Activated CD8-positive, alpha-beta T cell treated with anti-CD3 and anti-CD28 coated beads for 36 hours (primary cell): ENCODE results near the gene CCDC30. TPM values are rescaled to one million over a fixed set of nuclear protein-coding genes. Genes with fewer than 3 reads are reported as not detected.
"Not testable (repeated sequence)": the region's sequence is repeated elsewhere in the genome, so short reads cannot be mapped to it uniquely, and the experiment has no call there.

ENCODE experiments used
- ATAC-seq: fragments of 200-7000 bp; cut with Tn5 transposase; one replicate; pipeline ENCODE4 v1.10.0; 2021; ENCODE audit warnings: mild to moderate bottlenecking, moderate library complexity
- CTCF ChIA-PET: fragments of 350-600 bp; sonication (Branson Sonifier 250); formaldehyde crosslinking; loops from one replicate; lab custom pipeline; 2021; ENCODE audit warnings: antibody characterized with exemption; lab: Charles Lee
- POLR2A ChIA-PET: fragments of 350-600 bp; sonication (Branson Sonifier 250); formaldehyde crosslinking; loops from one replicate; lab custom pipeline; 2021; ENCODE audit warnings: antibody characterized with exemption; lab: Charles Lee
- DNase-seq: peaks from one replicate; pipeline ENCODE4 v3.0.0-alpha.2; 2020
- H3K27ac Mint-ChIP-seq: one replicate; pipeline ENCODE4 v1.8.0; 2021; ENCODE audit warnings: mild to moderate bottlenecking, mixed read lengths
- H3K27me3 Mint-ChIP-seq: one replicate; pipeline ENCODE4 v1.8.0; 2021; ENCODE audit warnings: mixed read lengths
- H3K36me3 Mint-ChIP-seq: one replicate; pipeline ENCODE4 v1.8.0; 2021; ENCODE audit warnings: low read depth, mixed read lengths
- H3K4me1 Mint-ChIP-seq: one replicate; pipeline ENCODE4 v1.8.0; 2021; ENCODE audit warnings: low read depth, mixed read lengths
- H3K4me3 Mint-ChIP-seq: one replicate; pipeline ENCODE4 v1.8.0; 2021; ENCODE audit warnings: mild to moderate bottlenecking, moderate library complexity, mixed read lengths
- H3K9me3 Mint-ChIP-seq: one replicate; pipeline ENCODE4 v1.8.0; 2021; ENCODE audit warnings: mixed read lengths
- CTCF ChIP-seq: fragments of 200-600 bp; IDR thresholded peaks from one replicate; pipeline ENCODE4 v1.8.0; 2022; ENCODE audit warnings: antibody characterized with exemption, mild to moderate bottlenecking
- intact Hi-C: fragments of 100-400 bp; cut with micrococcal nuclease; formaldehyde crosslinking; loops from one replicate; pipeline ENCODE4 v1.10.0; 2022
- total RNA-seq, 2 experiments: library from RNA; stranded (reverse); gene quantifications; one replicate each; pipeline ENCODE4 v1.2.3, GENCODE V29; 2021

CCDC30 gene
- total RNA-seq, 2 experiments from 2014 or later = 0.60 to 3.0 TPM

- peaks cover 40% of the 10 kb centered on the region for H3K36me3 Mint-ChIP-seq
Measured at GRCh38 chr1:42506576-42506975, 43.5 kb downstream of the CCDC30 start.

GRCh38 chr1:42511581-42512155, 48.6 kb downstream of the CCDC30 start:
- H3K4me3 Mint-ChIP-seq, DNase-seq, H3K27ac Mint-ChIP-seq, intact Hi-C loops, ATAC-seq, H3K27me3 Mint-ChIP-seq, H3K4me1 Mint-ChIP-seq, POLR2A ChIA-PET: not testable (repeated sequence)
- Mint-ChIP-seq H3K9me3 (peaks cover 45% of the 10 kb centered on the region), H3K36me3 (peaks cover 26% of the 10 kb centered on the region)
- CTCF ChIA-PET = interaction anchor here (1.3 kb wide), 1 partner anchor 94 kb away, joined by 3 read pairs; no protein-coding TSS in a partner anchor
- peak; percentile 31 for TF ChIP-seq CTCF

More at GRCh38 chr1:42506576-42506975, 43.5 kb downstream of the CCDC30 start:
- Mint-ChIP-seq H3K9me3 (peaks cover 27% of the 10 kb centered on the region), H3K4me3 (no peak overlapping the region), H3K27ac (no peak overlapping the region), H3K4me1 (no peaks in the 10 kb centered on the region), H3K27me3 (no peaks in the 10 kb centered on the region)
- intact Hi-C loops = no loop called here
- TF ChIP-seq CTCF = no peak
- no peak for DNase-seq
- POLR2A ChIA-PET = no interaction called here
- CTCF ChIA-PET = no interaction called here
- ATAC-seq = no peak

GRCh38 chr1:42518908-42519307, 55.8 kb downstream of the CCDC30 start:
- no peak overlapping the region for H3K4me3 Mint-ChIP-seq
- peaks cover 29% of the 10 kb centered on the region for H3K36me3 Mint-ChIP-seq

GRCh38 chr1:42523171-42523570, 60.1 kb downstream of the CCDC30 start:
- Mint-ChIP-seq H3K4me3 (no peak overlapping the region), H3K27me3 (no peaks in the 10 kb centered on the region), H3K27ac (no peak overlapping the region), H3K36me3 (peaks cover 25% of the 10 kb centered on the region), H3K9me3 (peaks cover 30% of the 10 kb centered on the region), H3K4me1 (no peaks in the 10 kb centered on the region)
- ATAC-seq = no peak
- ChIA-PET POLR2A (no interaction called here), CTCF (no interaction called here)
- intact Hi-C loops = no loop called here
- DNase-seq = no peak
- TF ChIP-seq CTCF = no peak

More at GRCh38 chr1:42518908-42519307, 55.8 kb downstream of the CCDC30 start:
- no peak for DNase-seq
- intact Hi-C loops = no loop called here
- peaks cover 45% of the 10 kb centered on the region for H3K9me3 Mint-ChIP-seq
- ChIA-PET CTCF (no interaction called here), POLR2A (no interaction called here)
- H3K4me1 Mint-ChIP-seq = no peaks in the 10 kb centered on the region
- TF ChIP-seq CTCF = no peak
- no peaks in the 10 kb centered on the region for H3K27me3 Mint-ChIP-seq
- no peak overlapping the region for H3K27ac Mint-ChIP-seq
- ATAC-seq = no peak

- no peak for DNase-seq
- TF ChIP-seq CTCF = no peak
- H3K36me3 Mint-ChIP-seq = peaks cover 19% of the 10 kb centered on the region
- no peak overlapping the region for H3K4me3 Mint-ChIP-seq
- no peak overlapping the region for H3K27ac Mint-ChIP-seq
- POLR2A ChIA-PET = interaction anchor here (0.6 kb wide), 1 partner anchor 55 kb away, joined by 3 read pairs; no protein-coding TSS in a partner anchor
- H3K27me3 Mint-ChIP-seq = no peaks in the 10 kb centered on the region
- ATAC-seq = no peak
- H3K9me3 Mint-ChIP-seq = peaks cover 22% of the 10 kb centered on the region
- intact Hi-C loops = no loop called here
- H3K4me1 Mint-ChIP-seq = no peaks in the 10 kb centered on the region
- CTCF ChIA-PET = interaction anchor here (1.3 kb wide), 1 partner anchor 18 kb away, joined by 3 read pairs; no protein-coding TSS in a partner anchor
Measured at GRCh38 chr1:42524330-42524729, 61.2 kb downstream of the CCDC30 start.
